Neutrophil (primary cell): ENCODE results near the gene HNF1B.

Source experiments
- H3K27ac ChIP-seq: fragments of 200-600 bp; sonication (generic); 2 replicates; pipeline ENCODE4 v1.5.1; 2016; ENCODE audit warnings: mild to moderate bottlenecking, moderate library complexity
- H3K27me3 ChIP-seq: fragments of 200-600 bp; sonication (generic); 2 replicates; pipeline ENCODE4 v1.6.0; 2016; ENCODE audit warnings: mild to moderate bottlenecking
- H3K36me3 ChIP-seq: fragments of 200-600 bp; sonication (generic); 2 replicates; pipeline ENCODE4 v1.5.1; 2017
- H3K4me1 ChIP-seq, 2 experiments: fragments of 200-600 bp in 1 of 2; sonication (generic) in 1 of 2; 1 replicate in 1 of 2; 2 replicates in 1 of 2; pipeline versions ENCODE4 v1.5.1 to v1.6.1; 2013 to 2016; ENCODE audit warnings: low read depth in 1 of 2, low read length in 1 of 2, mild to moderate bottlenecking in 1 of 2, moderate library complexity in 1 of 2; ENCODE audit not compliant: control insufficient read depth in 1 of 2, insufficient read depth in 1 of 2
- H3K4me3 ChIP-seq, 2 experiments: fragments of 200-600 bp in 1 of 2; sonication (generic) in 1 of 2; 1 replicate in 1 of 2; 2 replicates in 1 of 2; pipeline ENCODE4 v1.5.1; 2013 to 2016; ENCODE audit warnings: low read depth in 1 of 2, low read length in 1 of 2, mild to moderate bottlenecking in 1 of 2, moderate library complexity in 1 of 2
- H3K9me3 ChIP-seq: fragments of 200-600 bp; sonication (generic); 2 replicates; pipeline ENCODE4 v1.5.1; 2016
- CTCF ChIP-seq: fragments of 200-600 bp; sonication (generic); IDR thresholded peaks from 2 replicates; pipeline ENCODE4 v1.5.1; 2016; ENCODE audit warnings: antibody characterized with exemption

HNF1B gene

GRCh38 chr17:37678036-37678435 is 66.8 kb downstream of the HNF1B start:
- H3K27ac ChIP-seq, result no peak overlapping the region
- peaks cover 9% of the 10 kb centered on the region for H3K27me3 ChIP-seq
- H3K36me3 ChIP-seq, result no peaks in the 10 kb centered on the region
- no peaks in the 10 kb centered on the region for H3K4me1 ChIP-seq
- H3K4me3 ChIP-seq, result no peak overlapping the region
- no peak for TF ChIP-seq CTCF
- H3K9me3 ChIP-seq, result no peaks in the 10 kb centered on the region

GRCh38 chr17:37677021-37677420 is 67.8 kb downstream of the HNF1B start:
- Histone ChIP-seq H3K4me3 (no peak overlapping the region), H3K27me3 (peaks cover 9% of the 10 kb centered on the region), H3K4me1 (no peaks in the 10 kb centered on the region), H3K9me3 (no peaks in the 10 kb centered on the region), H3K36me3 (no peaks in the 10 kb centered on the region), H3K27ac (no peak overlapping the region)
- TF ChIP-seq CTCF, result no peak

GRCh38 chr17:37676115-37676925 is 68.5 kb downstream of the HNF1B start:
- Histone ChIP-seq H3K4me1 (no peaks in the 10 kb centered on the region), H3K27me3 (peaks cover 9% of the 10 kb centered on the region), H3K9me3 (no peaks in the 10 kb centered on the region), H3K4me3 (no peak overlapping the region), H3K27ac (no peak overlapping the region), H3K36me3 (no peaks in the 10 kb centered on the region)
- no peak for TF ChIP-seq CTCF

- no peak overlapping the region for H3K27ac ChIP-seq
- no peaks in the 10 kb centered on the region for H3K36me3 ChIP-seq
- no peak overlapping the region for H3K4me3 ChIP-seq
- H3K27me3 ChIP-seq, result peaks cover 9% of the 10 kb centered on the region
- TF ChIP-seq CTCF, result no peak
- H3K9me3 ChIP-seq, result no peaks in the 10 kb centered on the region
- no peaks in the 10 kb centered on the region for H3K4me1 ChIP-seq
Measured at GRCh38 chr17:37674511-37674910, 70.3 kb downstream of the HNF1B start.

GRCh38 chr17:37673386-37673785 is 71.5 kb downstream of the HNF1B start:
- Histone ChIP-seq H3K27me3 (peaks cover 9% of the 10 kb centered on the region), H3K9me3 (no peaks in the 10 kb centered on the region), H3K36me3 (no peaks in the 10 kb centered on the region), H3K4me1 (no peaks in the 10 kb centered on the region), H3K4me3 (no peak overlapping the region), H3K27ac (no peak overlapping the region)
- no peak for TF ChIP-seq CTCF
